Measurements from ENCODE around the gene LILRB5.
A peak's percentile ranks its signal among the peaks of the same experiment; 100 is the strongest.
"Not testable (repeated sequence)": the region's sequence is repeated elsewhere in the genome, so short reads cannot be mapped to it uniquely, and the experiment has no call there.

LILRB5 gene

DNA sequence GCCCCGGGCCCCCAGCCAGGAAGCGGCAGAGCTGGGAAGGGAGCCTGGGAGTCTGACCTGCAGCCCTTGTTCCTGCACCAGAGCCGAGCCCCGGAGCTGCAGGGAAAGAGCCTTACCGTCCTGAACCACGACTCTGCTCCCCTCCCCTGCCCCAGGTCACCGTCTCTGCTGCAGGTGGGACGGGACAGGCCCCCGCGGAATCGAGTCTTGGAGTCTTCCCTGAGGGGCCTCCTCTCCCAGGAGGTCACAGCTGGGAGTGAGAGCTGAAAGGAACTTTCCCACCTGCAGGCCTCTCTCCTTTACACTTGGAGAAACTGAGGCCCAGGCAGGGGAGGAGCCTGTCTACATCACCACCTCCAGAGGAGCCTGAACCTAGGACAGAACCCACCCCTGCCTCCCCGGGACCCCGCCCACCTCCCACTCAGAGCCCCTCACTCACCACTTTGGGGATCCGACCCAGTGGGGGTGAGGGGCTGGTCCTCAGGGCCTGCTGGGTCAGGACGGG, 20.1 kb upstream of the LILRB5 start:
- not testable (repeated sequence) for DNase-seq (ENCODE audit: low read depth in 1 of 2, low spot score in 1 of 2)

DNA sequence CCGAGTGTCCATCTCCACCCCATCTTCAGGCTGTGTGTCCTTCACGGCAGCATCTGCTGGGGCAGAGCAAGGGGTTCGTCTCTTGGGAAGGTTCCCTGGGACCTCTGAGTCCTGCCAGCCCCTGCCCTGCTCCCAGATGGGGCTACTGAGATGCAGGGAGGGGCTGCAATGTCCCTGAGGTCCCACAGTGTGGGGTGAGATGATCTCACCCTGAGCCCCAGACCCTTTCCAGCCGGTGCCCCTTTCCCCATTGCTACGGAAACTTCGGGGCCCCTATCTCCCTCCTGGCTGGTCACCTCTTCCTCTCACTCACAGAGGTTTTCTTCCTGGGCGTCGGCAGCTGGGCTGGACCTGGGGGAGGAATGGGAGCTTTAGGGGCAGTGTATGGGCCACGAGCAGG, 18.9 kb upstream of the LILRB5 start:
- no peak for DNase-seq (ENCODE audit: low read depth in 1 of 2, low spot score in 1 of 2)

DNA sequence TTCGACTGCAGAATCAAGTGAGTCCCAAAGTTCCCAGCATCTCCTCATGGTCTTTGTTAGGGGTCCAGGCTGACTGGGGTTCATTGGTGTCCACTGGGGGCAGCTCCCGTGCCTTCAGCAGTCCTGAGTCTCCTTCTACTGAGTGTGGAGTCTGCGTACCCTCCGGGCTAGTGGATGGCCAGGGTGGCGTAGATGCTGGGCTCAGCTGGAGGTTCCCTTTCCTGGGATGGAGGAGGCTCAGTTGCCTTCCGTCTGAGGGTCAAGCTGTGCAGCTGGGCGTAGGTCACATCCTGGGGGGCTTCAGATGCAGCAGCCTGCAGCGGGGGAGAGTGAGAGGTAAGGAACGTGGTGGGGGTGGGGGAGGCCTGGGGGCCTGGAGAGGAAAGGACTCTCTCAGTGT, 17.4 kb upstream of the LILRB5 start:
- DNase-seq (ENCODE audit: low read depth in 1 of 2, low spot score in 1 of 2), result not testable (repeated sequence)

DNA sequence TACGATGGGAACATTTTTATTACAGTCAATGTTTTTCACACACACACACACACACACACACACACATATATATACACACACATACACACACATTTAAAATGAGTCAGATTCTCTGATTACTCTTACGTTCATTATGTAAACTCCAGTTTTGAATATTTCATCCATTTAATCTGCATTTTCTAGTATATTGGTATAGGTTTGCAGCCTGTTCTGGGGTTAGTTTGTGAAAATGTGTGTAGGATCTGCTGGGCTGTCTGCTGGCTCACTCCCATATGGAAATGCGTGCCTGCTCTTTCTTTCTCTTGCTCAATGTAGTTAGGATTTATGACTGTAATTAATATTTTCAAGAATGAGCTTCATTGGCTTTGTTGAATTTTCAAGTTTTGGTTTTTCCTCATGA, 16.7 kb upstream of the LILRB5 start:
- no peak for DNase-seq (ENCODE audit: low read depth in 1 of 2, low spot score in 1 of 2)

DNA sequence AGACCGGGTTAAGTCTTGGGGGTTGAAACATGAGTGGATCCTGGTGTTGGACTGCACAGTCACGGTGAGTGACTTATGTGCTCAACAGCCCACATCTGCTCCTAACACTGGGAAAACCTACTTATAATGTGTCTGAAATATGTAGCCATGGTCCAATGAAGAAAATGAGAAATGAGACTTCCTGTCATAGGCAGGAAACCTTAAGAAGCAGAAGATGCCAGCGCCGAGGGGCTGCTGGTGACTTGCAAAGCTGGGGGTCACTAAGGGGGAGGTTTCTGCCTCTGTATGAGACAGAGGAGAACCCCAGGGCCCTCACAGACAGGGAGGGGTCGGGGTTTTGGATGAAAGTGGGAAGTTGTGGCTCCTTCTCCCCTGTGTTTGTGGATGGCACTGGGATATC, 15.1 kb upstream of the LILRB5 start:
- DNase-seq (ENCODE audit: low read depth in 1 of 2, low spot score in 1 of 2), result not testable (repeated sequence)

DNA sequence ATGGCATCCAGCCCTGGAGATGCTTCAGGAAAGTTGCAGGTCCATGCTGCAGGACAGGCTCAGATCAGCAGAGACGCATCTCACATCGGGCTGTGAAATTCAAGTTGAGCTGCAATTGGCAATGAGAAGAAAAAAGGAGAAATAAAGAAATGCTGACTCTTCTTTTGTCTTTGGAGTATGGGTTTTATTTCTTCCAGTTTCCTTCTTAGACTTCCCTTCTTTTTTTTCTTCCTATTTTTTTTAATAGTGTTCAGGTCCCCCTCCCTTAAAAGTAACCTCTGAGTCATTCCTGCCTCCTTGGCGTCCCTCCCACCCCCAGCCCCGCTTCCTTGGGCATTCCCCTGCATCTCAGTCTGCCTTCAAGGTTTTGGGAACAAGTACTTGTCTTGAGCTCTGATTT, 14.5 kb upstream of the LILRB5 start:
- DNase-seq (ENCODE audit: low read depth in 1 of 2, low spot score in 1 of 2), result not testable (repeated sequence)

DNA sequence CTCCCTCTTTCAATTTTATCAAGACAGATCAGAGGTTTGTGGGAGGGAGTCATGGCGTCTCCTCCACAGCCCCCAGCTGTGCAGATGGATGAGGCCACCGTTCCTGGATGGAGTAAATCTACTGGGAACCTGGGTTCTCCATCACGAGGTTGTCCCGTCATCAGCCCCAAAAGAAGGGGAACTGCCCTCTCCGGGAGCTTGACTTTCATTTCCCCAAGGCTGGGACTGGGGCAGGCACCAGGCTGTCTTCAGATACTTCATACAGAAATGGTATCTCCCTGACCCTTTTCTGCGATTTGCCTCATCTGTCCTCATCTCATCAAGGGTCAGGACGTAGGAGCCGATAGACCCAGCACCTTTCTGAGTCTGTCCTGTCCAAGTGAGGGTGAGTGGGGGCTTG, 14.0 kb upstream of the LILRB5 start:
- DNase-seq (ENCODE audit: low read depth in 1 of 2, low spot score in 1 of 2), result no peak

DNA sequence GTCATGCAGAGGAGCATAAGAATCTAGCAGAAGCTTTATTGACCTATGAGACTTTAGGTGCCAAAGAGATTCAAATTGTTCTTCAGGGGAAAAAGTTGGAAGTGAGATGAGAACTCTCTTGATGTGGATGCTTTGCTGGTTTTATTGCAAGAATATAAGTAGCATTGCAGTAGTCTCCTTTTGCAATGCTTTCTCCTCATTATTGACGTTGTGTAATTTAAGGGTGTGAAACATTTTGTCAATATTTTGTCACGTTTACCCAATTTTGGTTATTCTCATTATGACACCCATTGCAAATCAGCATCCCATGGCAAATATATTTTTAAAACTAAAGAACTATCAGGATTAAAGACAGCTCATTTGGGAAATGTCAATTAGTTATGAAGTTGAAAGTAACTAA, 11.9 kb upstream of the LILRB5 start:
- no peak for DNase-seq (ENCODE audit: low read depth in 1 of 2, low spot score in 1 of 2)

DNA sequence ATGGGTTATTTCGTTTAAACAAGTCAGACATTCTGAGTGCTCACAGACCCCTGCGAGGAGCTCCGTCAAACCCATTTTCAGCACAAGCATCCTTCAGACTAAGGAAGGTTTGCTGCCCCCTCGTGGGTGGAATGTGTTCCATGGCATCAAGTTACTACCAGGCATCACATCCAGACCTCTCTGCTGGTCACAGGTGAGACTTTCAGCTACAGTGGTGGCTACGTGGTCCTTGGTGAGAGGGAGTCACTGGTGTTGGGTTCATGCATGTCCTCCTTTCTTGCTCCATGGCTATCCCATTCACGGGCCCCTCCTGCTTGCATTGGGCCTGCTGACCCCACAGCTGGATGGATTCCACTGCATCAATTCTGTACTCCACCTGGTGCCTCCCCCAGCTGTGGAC, 9.1 kb upstream of the LILRB5 start:
- DNase-seq (ENCODE audit: low read depth in 1 of 2, low spot score in 1 of 2), result peak; percentile 21 to 24

DNA sequence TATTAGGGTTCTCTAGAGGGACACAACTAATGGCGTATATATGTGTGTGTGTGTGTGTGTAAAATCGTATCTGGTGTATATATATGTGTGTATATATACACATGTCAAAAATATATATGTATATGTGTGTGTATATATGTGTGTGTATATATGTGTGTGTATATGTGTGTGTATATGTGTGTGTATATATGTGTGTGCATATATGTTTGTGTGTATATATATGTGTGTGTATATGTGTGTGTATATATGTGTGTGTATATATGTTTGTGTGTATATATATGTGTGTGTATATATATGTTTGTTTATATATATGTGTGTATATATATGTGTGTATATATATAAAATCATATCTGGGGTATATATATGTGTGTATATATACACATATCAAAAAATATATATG, 5.4 kb upstream of the LILRB5 start:
- no peak for DNase-seq (ENCODE audit: low read depth in 1 of 2, low spot score in 1 of 2)

DNA sequence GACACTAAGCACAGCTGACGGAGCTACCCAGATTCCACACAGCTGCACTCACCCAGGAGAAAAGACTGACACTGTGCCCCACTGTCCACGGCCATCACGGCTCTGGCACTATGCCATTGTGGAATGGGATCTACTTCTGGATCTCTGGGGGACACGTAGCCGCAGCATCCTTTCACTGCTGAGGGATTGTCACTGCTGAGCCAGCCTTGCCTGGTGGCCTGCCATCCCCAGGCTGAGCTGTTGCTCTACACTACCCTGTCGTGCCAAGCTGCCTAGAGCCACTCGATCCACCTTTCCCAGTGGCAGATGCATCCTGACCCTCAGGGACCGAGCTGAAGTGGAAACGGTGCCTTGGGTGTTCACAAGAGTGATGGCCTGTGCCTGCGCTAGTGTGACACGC, 5.0 kb upstream of the LILRB5 start:
- no peak for DNase-seq (ENCODE audit: low read depth in 1 of 2, low spot score in 1 of 2)

DNA sequence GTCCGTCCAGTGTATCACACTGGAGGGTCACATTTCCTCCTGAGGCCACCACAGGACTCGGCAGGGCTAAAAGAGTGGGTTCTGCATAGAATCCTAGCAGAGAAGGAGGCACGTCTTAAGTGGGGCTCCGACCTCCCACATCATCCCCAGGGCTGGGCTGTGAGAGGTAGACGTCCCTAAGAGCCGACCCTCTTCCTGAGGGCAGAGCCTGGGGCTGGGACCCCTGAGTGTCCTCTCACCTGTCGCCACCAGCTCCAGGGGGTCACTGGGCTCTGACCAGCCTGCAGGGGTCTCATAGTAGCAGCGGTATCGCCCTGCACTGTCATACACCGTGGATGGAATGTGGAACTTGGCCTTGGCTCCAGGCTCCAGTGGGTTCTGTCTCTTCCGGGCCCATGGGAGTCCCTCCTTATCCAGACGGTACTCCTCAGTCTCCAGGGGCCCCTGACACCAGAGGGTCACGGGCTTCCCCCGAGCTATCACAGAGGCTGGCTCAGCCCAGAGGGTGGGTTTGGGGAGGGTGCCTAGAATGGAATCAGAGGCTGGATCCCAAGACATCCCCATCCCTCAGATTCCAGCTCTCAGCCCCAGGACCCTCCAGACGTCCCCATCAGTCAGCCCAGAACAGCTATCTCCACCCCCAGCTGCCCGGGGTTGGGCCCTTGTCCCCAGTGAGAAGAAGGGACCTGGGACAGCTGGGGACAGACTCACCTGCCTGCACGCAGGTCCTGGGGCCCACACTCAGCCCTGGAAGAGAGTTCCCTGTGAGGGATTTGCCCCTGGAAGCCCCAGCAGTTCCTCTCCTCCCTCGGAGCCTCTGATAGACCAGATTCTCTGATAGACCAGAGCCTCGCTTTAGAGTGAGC, 590 bp downstream of the LILRB5 start:
- DNase-seq (ENCODE audit: low read depth in 1 of 2, low spot score in 1 of 2), result no peak

DNA sequence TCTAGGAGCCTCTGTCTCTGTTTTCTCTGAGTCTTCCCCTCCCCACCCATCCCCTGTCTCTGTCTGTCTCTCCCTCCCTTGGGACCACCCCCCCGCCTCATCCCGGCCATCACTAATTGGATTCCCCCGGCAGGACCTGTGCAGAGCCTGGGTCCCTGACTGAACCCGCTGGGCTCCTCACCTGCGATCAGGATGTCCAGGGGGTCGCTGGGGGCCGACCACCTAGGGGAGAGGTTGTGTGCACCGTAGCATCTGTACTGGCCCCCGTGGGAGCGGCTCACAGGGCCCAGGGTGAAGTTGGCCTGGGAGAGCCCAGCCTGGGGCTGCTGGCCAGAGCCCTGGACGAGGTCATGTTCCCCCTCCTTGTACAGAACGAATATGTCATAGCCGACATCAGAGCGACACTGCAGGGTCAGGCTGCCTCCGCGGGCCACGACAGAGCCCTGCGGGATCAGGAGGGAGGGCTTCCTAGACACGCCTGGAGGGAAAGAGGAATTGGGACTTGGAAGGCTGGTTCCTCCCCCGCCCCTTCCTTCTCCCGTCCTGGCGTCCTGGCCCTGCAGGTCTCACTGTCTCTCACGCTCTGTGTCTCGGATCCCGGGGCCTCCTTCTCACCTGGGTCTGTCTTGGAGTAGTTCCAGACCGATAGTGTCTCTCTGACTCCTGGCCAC, 1.8 kb downstream of the LILRB5 start:
- no peak for DNase-seq (ENCODE audit: low read depth in 1 of 2, low spot score in 1 of 2)

DNA sequence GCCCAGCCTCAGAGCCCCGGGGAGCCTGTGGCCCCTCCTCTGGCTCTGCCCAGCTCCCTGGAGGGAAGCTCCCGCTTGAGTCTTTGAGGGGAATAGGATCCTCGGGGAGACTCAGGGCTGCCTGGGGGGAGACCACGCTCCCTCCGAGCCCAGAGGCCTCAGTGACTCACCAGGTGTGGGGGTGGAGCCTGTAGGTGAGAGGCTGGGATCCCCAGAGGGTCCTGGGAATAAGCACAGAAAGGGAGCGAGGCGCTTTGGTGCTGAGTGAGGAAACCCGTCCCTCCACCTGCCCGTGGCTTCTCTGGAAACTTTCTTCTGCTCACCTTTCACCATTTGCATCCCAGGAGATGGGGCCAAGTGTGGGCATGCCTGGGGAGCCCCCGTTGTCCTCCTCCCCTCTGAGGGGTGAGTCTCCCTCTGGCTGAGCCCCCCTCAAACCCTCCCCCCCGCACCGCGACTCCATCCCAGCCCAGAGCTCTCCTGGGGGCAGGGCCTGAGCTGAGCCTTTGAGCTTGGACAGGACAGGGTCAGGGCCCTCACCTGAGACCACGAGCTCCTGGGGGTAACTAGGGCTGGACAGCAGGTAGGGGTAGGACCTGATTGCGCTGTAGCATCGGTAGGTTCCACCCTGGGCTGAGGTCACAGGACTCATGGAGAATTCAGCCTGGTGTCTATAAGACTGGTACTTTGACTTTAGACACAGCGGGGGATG, 2.7 kb downstream of the LILRB5 start:
- DNase-seq (ENCODE audit: low read depth in 1 of 2, low spot score in 1 of 2), result no peak

DNA sequence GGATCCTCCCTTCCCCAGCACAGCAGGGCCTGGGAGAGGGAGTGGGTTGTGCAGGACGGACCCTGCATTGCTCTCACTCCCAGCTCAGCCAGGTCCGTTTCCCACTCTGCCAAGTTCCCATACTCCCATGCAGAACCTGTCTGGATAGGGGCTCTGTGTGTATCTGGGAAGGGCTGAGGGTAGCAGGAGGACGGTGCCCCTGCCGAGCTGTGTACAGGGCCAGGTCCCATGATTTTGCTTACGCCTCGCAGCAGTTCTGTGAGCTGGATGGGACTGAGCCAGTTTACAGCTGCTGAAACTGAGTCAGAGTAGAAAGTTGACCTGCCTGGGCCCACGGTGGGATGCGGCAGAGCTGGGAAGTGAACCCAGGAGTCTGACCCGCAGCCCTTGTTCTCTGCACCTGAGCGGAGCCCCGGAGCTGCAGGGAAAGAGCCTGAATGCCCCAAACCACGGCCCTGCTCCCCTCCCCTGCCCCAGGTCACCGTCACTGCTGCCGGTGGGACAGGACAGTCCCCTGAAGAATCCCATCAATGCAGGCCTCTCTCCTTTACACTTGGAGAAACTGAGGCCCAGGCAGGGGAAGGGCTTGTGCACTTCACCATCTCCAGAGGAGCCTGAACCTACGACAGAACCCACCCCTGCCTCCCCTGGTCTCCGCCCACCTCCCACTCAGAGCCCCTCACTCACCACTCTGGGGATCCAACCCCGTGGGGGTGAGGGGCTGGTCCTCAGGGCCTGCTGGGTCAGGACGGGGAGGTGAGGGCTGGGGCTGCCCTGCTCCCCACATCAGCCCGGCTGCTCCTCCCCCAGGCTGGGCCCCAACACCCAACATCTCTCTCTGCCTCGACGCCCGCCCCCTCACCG, 3.5 kb downstream of the LILRB5 start:
- no peak for DNase-seq (ENCODE audit: low read depth in 1 of 2, low spot score in 1 of 2)

DNA sequence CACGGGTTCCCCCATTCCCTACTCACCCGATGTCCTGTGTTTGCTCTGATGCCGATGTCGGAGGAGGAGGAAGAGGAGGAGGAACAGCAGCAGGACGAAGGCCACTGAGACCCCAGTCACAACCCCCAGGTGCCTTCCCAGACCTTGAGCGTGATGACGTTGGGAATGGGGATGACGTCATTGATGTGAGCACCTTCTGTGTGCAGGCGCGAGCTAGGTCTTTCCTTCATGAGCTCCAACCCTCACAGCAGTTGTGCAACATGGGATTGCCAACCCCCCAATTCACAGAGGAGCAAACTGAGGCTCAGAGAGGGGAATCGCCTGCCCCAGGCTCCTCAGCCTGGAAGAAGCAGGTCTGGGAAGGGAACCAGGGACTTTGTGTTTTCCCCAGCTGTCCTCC, 4.2 kb downstream of the LILRB5 start:
- no peak for DNase-seq (ENCODE audit: low read depth in 1 of 2, low spot score in 1 of 2)

DNA sequence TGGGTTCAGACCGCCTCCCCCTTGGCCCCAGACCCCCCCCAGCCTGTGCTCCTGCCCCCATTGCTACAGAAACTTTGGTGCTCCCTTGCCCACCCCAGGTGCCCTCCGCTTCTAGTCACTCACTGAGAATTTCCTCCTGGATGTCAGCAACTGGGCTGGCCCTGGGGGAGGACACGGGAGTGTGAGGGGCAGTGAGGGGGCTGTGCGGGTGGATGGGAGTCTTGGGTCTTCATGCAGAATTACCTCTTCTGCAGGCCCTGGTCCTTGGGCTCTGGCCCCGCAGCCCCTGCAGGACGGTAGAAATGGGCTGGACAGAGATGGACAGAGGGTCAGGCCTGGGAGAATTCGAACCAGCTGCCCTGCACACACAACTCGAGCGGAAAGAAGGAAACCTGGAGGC, 4.8 kb downstream of the LILRB5 start:
- no peak for DNase-seq (ENCODE audit: low read depth in 1 of 2, low spot score in 1 of 2)

DNA sequence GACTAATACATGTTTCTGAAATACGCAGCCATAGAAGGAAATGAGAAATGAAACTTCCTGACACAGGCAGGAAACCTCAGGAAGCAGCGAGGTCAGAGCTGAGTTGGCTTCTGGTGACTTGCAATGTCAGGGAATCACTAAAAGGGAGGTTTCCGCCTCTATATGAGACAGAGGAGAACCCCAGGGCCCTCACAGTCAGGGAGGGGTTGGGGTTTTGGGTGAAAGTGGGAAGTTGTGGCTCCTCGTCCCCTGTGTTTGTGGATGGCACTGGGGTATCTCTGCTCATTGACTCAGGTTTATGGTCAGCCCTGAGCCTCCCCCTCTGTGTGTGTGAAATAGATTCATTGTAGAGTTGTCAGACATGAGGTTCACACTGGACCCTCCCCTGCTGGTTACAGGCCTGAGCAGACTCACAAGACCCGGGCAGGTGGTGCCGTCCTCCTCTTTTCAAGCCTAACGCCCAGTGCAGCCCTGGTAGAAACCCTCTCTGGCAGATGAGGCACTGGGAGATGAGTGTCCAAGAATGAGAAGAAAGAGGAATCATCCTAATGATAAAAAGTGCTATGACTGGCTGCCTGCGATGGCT, 9.0 kb downstream of the LILRB5 start:
- DNase-seq (ENCODE audit: low read depth in 1 of 2, low spot score in 1 of 2), result no peak

DNA sequence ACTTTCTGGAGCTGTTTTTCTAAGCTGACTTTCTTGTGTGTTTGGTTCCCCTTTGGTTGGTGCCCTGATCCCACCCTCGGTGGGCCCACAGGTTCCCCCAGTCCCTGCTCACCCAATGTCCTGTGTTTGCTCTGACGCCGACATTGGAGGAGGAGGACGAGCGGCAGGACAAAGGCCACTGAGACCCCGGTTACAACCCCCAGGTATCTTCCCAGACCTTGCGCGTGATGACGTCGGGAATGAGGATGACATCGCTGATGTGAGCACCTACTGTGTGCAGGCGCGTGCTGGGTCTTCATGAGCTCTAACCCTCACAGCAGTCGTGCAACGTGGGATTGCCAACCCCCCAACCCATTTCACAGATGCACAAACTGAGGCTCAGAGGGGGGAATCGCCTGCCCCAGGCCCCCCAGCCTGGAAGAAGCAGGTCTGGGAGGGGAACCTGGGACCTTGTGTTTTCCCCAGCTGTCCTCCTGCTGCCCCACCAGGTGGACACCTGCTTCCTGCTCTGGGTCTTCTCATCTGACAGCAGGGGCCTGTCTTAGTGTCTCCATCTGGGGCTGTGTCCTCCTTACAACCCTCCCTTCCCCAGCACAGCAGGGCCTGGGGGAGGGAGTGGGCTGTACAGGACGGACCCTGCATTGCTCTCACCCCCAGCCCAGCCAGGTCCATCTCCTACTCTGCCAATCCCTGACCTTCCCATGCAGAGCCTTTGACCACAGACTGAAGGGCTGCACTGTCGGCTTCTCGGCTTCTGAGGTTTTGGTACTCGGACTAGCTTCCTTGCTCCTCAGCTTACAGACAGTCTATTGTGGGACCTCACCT, 9.8 kb downstream of the LILRB5 start:
- DNase-seq (ENCODE audit: low read depth in 1 of 2, low spot score in 1 of 2), result no peak

DNA sequence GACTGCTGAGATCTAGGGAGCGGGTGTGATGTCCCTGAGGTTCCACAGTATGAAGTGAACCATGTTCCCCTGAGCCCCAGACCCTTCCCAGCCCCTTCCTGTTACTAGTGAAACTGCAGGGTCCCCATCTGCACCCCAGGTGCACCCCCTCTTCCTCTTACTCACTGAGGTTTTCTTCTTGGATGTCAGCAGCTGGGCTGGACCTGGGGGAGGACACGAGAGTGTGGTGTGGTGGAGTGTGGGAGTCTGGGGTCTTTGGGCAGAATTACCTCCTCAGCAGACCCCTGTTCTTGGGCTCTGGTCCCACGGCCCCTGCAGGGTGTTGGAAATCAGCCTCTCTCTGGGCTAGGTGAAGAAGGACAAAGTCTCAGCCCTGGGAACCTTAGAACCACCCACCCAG, 11.1 kb downstream of the LILRB5 start:
- no peak for DNase-seq (ENCODE audit: low read depth in 1 of 2, low spot score in 1 of 2)

Data from activated T-helper 1 cell treated with anti-CD3 and anti-CD28 coated beads, Interleukin-2, amount 50 U/mL, for 16 hours (primary cell).